Activated CD8-positive, alpha-beta memory T cell treated with anti-CD3 and anti-CD28 coated beads for 1 hour (primary cell): ENCODE measurements around the gene RFT1.
"Not testable (repeated sequence)": the region's sequence is repeated elsewhere in the genome, so short reads cannot be mapped to it uniquely, and the experiment has no call there.

Experiments used
- DNase-seq, 2 donors: peaks; one replicate each; pipeline ENCODE4 v3.0.0-alpha.2; 2020; ENCODE audit warnings: low read depth in 1 of 2; ENCODE audit errors: extremely low read depth in 1 of 2

The RFT1 gene

GRCh38 chr3:53072653-53073552 lies 57.3 kb downstream of the RFT1 start:
- peak; percentile 64 to 78 for DNase-seq

DNA sequence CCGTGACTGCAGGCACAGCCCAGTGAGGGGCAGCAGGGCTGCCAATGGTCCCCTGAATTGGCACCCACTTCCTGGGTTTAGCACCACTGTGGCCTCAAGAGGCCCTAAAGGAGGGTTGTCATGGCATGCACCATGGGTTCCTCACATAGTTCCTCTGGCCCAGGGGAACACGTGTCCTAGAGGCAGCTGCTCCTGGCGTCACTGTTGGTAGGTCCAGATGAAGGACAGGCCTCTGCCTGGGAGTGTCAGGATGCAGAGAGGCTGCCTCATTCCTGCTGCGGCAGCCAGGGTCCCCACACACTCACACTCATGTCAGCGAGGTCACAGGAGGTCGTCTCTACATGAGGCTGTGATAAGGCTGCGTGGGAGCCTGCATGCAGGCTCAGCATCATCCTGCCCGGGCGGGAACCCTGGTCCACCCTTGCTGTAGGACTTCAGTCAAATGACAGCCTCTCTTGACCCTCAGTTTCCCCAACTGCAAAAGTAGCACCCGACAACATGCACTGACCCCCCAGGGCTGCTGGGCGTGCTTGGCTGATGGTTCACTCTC lies 58.3 kb downstream of the RFT1 start:
- no peak for DNase-seq

- DNase-seq = no peak
Measured at GRCh38 chr3:53069422-53070068, 60.7 kb downstream of the RFT1 start.

DNA sequence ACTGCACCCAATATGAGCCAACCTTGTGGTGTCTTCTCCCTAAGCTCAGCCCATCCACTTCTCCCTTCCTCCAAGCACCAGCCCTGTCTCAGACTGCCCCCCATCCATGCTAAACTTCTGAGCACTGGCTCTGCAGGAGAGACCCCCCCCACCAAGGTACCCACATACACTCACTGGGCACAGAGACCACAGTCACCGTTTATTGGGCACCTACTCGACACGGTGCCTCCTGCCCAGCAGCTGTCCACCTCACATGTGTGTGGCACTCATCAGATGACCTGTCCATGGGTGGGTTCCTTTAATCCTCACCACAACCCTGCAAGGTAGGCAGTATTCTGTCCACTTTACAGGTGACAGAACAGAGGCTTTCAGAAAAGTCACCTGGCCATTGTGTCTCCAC lies 62.1 kb downstream of the RFT1 start:
- DNase-seq = no peak

DNA sequence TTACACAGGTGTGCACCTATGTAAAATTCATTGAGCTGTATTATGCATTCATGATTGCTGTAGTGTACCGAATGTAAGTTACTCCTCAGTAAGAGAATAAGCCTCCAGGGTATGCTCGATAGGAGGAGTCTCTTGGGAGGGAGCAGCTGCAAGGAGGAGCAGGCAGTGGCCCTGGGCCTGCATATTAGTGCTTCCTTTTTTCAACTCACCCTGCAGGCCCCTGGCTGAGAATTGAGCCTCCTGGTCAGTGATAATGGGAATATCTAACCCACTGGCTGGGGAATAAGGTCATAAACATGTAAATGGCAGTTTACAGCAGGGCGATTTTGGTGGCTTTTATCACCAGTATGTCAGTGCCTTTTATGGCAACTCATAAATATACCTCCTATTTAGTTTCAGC lies 62.7 kb downstream of the RFT1 start:
- no peak for DNase-seq

DNA sequence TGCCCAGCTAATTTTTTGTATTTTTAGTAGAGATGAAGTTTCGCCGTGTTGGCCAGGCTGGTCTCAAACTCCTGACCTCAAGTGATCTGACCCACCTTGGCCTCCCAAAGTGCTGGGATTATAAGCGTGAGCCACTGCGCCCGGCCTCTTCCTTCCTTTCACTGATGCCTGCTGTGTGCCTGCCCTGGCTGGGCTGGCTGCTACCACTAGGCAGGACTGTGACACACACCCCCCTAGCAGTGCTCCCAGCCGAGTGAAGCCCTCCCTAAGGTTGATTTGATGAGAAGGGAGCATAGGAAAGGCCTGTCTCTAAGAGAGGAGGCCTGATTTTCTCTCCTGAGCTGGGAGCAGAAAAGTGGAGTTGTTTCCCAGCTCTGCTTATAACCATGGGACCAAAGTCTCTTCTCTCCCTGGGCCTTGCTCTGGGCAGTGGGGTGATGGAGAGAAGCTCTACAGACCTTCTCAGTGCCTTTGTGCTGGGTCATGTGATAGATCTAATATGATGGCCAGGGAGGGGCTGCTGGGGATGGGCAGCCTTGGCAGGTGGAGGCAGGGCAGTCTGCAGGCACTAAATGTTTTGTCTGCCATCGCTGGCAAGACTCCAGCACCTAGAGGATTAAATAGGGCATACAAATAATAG lies 64.3 kb downstream of the RFT1 start:
- DNase-seq = no peak

GRCh38 chr3:53062905-53063304 lies 67.3 kb downstream of the RFT1 start:
- DNase-seq = no peak

GRCh38 chr3:53056442-53056841 lies 73.8 kb downstream of the RFT1 start:
- no peak for DNase-seq

DNA sequence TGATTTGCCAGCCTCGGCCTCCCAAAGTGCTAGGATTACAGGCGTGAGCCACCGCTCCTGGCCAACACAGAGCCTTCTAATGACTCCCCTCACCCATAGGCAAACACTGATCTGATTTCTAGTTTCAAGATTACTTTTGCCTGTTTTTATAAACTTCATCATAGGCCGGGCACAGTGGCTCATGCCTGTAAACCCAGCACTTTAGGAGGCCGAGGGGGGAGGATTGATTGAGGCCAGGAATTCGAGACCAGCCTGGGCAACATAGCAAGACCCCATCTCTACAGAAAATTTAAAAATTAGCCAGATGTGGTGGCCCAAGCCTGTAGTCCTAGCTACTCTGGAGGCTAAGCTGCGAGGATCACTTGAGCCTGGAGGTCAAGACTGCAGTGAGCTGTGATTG lies 76.0 kb downstream of the RFT1 start:
- DNase-seq = not testable (repeated sequence)

DNA sequence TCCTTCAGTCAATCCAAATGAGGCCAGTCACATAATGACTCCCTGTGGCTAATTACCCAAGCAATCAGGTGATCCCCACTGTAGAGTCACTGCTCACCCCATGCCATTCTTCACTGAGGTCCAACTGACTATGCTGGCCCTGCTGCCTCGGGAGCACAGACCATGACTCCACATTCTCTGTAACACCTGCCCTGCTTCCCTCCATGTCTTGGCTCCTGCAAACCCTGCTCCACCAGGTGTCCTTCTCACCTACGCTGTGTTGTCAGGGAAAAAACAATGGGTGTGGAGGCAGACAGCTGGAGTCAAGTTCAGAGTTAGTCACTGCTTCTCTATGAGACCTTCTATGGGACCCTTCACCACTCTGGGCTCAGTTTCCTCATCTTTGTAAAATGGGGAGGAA lies 78.3 kb downstream of the RFT1 start:
- DNase-seq = no peak

DNA sequence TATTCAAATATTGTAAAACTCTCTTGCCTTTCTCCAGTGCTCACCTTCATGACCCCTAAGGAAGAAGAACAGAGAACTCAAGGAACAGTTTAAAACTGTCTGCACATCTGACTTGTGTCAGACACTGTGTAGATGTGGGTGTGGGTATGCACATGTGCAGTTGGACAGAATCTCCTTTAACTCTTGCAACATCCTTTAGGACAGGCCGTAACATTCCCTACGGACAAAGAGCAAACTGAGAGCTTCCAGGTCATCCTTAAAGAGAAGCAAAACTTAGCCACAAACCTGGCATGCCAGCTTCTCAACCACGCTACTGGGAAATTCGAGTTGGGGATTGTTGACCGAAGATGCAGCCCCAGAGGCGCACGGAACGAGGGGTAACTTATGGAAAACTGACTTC lies 80.2 kb downstream of the RFT1 start:
- DNase-seq = no peak

DNA sequence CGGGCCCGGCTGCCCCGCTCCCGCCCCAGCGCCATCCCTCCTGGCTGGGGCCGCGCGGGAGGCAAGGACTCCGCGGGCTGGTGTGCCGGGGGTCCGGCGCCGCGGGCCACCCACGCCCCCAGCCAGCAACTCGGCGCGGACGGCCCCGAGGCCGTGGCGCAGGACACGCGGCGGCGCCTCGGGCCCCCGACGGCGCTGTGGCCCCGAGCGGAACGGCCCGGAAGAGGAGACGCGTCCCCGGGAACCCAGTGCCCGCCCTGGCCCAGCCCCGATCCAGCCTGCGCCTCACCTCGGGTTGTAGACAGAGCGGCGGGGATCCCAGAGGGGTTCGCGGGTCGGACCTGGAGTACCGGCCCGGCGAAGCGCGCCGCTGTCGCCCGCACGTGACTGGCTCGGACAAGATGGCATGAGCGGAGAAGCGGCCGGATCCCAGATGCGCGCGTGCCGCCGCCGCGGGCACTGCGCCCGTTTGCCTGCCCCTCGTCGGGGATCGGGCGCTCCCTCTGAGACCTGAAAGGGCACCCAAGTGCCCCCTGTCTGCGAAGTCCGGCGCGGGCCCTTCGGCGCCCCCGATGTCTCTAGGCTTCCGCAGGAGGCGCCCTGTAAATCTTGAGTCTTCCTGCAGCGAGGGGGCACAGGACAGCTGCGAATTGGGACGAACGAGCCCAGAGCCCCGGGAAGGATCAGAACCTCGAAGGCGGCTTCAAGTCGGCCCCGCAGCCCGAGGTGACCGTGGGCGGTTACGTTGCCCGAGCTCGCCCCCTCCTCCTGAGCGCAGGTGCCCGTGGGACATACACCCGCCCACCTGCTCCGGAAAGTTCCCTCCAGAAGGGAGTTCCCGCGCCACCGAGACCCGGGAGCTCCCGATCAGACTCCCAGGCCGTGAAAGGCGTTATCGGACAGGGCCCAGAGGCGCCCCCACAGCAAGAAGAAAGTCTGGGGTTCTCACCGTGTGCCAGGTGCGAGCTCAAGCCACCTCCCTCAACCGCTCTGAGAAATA lies 83.8 kb downstream of the RFT1 start:
- peak; percentile 42 to 53 for DNase-seq

GRCh38 chr3:53045518-53046170 lies 84.6 kb downstream of the RFT1 start, which contains the start of gene SFMBT1:
Gene SFMBT1, minus strand, starts transcription at chr3:53046073. Its CDS starts 76,945 bp downstream, at chr3:52969128.
- peak; percentile 20 to 69 for DNase-seq

GRCh38 chr3:53044711-53045517 lies 85.3 kb downstream of the RFT1 start:
- peak; percentile 25 to 44 for DNase-seq

GRCh38 chr3:53044371-53044710 lies 85.9 kb downstream of the RFT1 start:
- no peak for DNase-seq

DNA sequence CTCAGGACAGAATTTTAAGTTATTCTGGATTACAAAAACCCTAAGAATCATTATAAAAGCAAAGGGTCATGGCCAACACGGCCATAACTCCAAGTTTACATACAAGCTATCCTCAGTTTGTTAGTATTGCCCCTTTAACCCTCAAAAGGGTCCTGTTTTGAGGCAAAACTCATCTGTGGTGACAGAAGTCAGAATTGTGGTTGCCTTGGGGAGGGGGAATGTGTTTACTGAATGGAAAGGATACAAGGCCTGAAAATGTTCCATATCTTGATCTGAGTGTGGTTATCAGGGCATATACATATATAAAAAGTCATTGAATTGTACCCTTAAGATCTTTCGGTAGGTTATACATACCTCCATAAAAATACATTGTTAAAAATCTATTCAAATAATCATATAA lies 86.5 kb downstream of the RFT1 start:
- DNase-seq = no peak

DNA sequence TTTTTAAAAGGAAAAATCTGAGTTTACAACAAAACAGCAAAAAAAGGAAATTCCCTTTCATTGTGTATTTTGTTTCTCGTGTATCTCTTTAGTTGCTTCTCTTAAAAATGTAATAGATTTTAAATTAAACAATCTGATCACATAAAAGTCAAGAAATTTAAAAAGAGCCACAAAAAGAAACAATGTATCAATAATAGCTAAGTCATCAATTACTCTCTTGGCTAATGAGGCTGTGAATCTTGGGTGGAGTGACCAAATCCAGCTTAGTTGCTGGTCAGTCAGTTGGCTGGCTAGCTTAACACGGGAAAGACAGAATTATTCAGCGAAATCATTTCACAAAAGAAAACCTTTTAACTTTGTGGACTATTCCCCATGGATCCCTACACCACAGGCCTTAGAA lies 87.6 kb downstream of the RFT1 start:
- no peak for DNase-seq

- no peak for DNase-seq
Measured at GRCh38 chr3:53040351-53040820, 89.8 kb downstream of the RFT1 start.

DNA sequence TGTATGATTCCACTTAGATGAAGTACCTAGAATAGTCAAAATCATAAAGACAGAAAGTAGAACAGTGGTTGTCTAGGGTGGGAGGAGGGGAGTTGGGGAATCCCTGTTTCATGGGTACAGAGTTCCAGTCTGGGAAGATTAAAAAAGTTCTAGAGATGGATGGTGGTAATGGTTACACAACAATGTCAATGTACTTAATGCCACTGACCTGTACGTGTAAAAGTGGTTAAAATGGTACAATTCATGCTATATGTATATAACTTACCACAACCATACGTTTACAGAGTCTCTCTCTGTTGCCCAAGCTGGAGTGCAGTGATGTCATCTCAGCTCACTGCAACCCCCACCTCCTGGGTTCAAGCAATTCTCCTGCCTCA lies 90.9 kb downstream of the RFT1 start:
- no peak for DNase-seq
